Endothelial cell of umbilical vein (primary cell): ENCODE data around the gene C1orf35.

Experiments
- EZH2 ChIP-seq: IDR thresholded peaks from 2 replicates; pipeline ENCODE4 v1.6.1; 2012; ENCODE audit warnings: borderline replicate concordance, low read depth, mild to moderate bottlenecking, moderate library complexity, low read length, inconsistent platforms; ENCODE audit not compliant: severe bottlenecking
- FOS ChIP-seq: IDR thresholded peaks from 2 replicates; pipeline ENCODE4 v1.6.1; 2011; ENCODE audit warnings: mild to moderate bottlenecking, low read length, moderate library complexity, borderline replicate concordance; ENCODE audit not compliant: insufficient read depth
- JUN ChIP-seq: IDR thresholded peaks from 2 replicates; pipeline ENCODE4 v1.6.1; 2011; ENCODE audit warnings: borderline replicate concordance, low read depth; ENCODE audit not compliant: insufficient read length, insufficient read depth
- POLR2A ChIP-seq: IDR thresholded peaks from 2 replicates; pipeline ENCODE4 v1.6.1; 2012; ENCODE audit warnings: low read depth, mild to moderate bottlenecking, control low read depth, low read length
- POLR2AphosphoS5 ChIP-seq: IDR thresholded peaks from 2 replicates; pipeline ENCODE4 v1.6.1; 2012; ENCODE audit warnings: low read depth, mild to moderate bottlenecking, control low read depth, low read length, moderate library complexity; ENCODE audit not compliant: insufficient read depth
- TF ChIP-seq, protein P1 (sequence below), 2 donors: IDR thresholded peaks; 1 replicate in 1 of 2; 2 replicates in 1 of 2; pipeline ENCODE4 v1.5.1; 2011; ENCODE audit warnings: low read length in 2 of 2, mild to moderate bottlenecking in 2 of 2, moderate library complexity in 2 of 2, control low read depth in 1 of 2, inconsistent platforms in 1 of 2, low read depth in 1 of 2; ENCODE audit not compliant: insufficient read depth in 1 of 2; ENCODE audit errors: extremely low read depth in 1 of 2

DNA sequence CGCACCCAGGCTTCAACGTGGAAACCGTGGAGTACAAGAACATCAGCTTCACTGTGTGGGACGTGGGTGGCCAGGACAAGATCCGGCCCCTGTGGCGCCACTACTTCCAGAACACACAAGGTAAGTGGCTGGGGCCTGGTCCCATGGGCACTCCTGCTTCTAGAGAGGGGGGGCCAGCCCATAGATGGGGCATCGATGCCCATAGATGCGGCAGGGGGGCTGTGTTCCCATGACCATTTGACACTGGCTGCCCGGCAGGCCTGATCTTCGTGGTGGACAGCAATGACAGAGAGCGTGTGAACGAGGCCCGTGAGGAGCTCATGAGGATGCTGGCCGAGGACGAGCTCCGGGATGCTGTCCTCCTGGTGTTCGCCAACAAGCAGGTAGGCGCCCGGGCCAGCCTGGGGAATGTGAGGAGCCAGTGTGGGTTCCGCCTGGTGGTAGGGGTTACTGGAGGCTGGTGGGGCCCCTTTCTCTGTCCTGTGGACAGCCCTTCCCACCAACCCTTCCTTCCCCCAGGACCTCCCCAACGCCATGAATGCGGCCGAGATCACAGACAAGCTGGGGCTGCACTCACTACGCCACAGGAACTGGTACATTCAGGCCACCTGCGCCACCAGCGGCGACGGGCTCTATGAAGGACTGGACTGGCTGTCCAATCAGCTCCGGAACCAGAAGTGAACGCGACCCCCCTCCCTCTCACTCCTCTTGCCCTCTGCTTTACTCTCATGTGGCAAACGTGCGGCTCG, 5.6 kb downstream of the C1orf35 start:
- TF ChIP-seq EZH2 (no peak), POLR2A (no peak), JUN (no peak), FOS (no peak), POLR2AphosphoS5 (peak; percentile 13)
- TF ChIP-seq, protein P1, sequence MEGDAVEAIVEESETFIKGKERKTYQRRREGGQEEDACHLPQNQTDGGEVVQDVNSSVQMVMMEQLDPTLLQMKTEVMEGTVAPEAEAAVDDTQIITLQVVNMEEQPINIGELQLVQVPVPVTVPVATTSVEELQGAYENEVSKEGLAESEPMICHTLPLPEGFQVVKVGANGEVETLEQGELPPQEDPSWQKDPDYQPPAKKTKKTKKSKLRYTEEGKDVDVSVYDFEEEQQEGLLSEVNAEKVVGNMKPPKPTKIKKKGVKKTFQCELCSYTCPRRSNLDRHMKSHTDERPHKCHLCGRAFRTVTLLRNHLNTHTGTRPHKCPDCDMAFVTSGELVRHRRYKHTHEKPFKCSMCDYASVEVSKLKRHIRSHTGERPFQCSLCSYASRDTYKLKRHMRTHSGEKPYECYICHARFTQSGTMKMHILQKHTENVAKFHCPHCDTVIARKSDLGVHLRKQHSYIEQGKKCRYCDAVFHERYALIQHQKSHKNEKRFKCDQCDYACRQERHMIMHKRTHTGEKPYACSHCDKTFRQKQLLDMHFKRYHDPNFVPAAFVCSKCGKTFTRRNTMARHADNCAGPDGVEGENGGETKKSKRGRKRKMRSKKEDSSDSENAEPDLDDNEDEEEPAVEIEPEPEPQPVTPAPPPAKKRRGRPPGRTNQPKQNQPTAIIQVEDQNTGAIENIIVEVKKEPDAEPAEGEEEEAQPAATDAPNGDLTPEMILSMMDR (IDR thresholded peaks at IDR 0.05; ENCODE audit: extremely low read depth in 1 of 2, insufficient read depth in 1 of 2, low read depth in 1 of 2, low read length in 2 of 2) = no peak
